HL-60 (cell line): ENCODE measurements around the gene PDLIM5.

Experiments
- DNase-seq, 2 experiments: peaks; one replicate each; pipeline ENCODE4 v3.0.0-alpha.2; 2010 to 2020; ENCODE audit warnings: low read depth in 1 of 2, low spot score in 1 of 2
- H3K27ac ChIP-seq: fragments of 250-450 bp; sonication (Bioruptor Pico); replicated peaks from 2 replicates; pipeline ENCODE4 v1.5.1; 2020; ENCODE audit warnings: mild to moderate bottlenecking, moderate library complexity
- H3K27me3 ChIP-seq: fragments of 250-450 bp; sonication (Bioruptor Pico); 2 replicates; pipeline ENCODE4 v1.5.1; 2021; ENCODE audit warnings: mild to moderate bottlenecking, moderate library complexity; ENCODE audit not compliant: insufficient read depth, poor library complexity, severe bottlenecking
- H3K4me3 ChIP-seq: replicated peaks from 2 replicates; pipeline ENCODE4 v1.5.1; 2011; ENCODE audit warnings: mild to moderate bottlenecking, control low read depth, low read length; ENCODE audit not compliant: insufficient read depth
- CTCF ChIP-seq: IDR thresholded peaks from one replicate; pipeline ENCODE4 v1.5.1; 2011; ENCODE audit warnings: low read length, control low read depth, inconsistent platforms; ENCODE audit not compliant: insufficient read depth
- GABPA ChIP-seq: IDR thresholded peaks from 2 replicates; pipeline ENCODE4 v1.6.1; 2012; ENCODE audit warnings: low read depth
- POLR2AphosphoS5 ChIP-seq: IDR thresholded peaks from 2 replicates; pipeline ENCODE4 v1.6.1; 2012; ENCODE audit warnings: low read depth
- SPI1 ChIP-seq: IDR thresholded peaks from 2 replicates; pipeline ENCODE4 v1.6.1; 2012; ENCODE audit warnings: low read depth, mild to moderate bottlenecking, borderline replicate concordance
- TF ChIP-seq, protein P1 (sequence below): IDR thresholded peaks from 2 replicates; pipeline ENCODE4 v1.6.1; 2012; ENCODE audit warnings: low read depth; ENCODE audit not compliant: insufficient replicate concordance

The PDLIM5 gene

DNA sequence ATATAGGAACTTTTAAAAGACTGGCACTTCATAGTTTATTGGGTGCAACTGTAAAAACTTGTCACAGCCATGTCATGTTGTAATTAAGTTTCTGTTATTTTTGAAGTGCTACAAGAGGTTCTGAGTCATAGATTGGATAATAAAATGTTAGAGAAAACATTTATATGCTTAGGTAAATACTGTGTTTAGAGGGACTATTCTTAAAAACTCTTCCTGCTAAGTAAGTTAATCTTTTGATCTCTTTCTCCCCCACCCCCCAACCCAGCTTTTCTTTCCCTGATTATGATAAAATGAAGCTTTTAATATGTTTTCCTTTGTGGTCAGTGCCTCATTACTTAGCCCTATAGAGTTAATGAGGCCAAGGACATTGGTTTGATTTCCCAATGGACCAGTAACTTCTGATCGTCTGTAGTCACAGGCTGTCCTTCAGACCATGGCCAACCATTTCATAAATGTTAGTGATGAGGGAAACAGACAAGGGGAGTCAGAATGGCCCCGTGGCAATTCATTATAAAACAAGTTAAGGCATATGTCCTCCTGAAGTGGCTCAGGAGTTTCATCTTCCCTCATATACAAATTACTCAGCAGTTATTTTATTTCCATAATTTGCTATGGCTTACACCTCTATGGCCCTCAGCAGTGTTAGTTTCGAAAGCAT is 3.9 kb upstream of the PDLIM5 start:
- Histone ChIP-seq H3K27me3 (no peaks in the 10 kb centered on the region), H3K4me3 (no peak overlapping the region), H3K27ac (no peak overlapping the region)
- DNase-seq, result no peak
- TF ChIP-seq GABPA (no peak), POLR2AphosphoS5 (no peak), SPI1 (no peak), CTCF (no peak)

- DNase-seq, result no peak
- Histone ChIP-seq H3K27me3 (no peaks in the 10 kb centered on the region), H3K4me3 (no peak overlapping the region), H3K27ac (no peak overlapping the region)
- TF ChIP-seq SPI1 (no peak), POLR2AphosphoS5 (no peak), GABPA (no peak)
Measured at GRCh38 chr4:94448815-94449375, 2.8 kb upstream of the PDLIM5 start.

DNA sequence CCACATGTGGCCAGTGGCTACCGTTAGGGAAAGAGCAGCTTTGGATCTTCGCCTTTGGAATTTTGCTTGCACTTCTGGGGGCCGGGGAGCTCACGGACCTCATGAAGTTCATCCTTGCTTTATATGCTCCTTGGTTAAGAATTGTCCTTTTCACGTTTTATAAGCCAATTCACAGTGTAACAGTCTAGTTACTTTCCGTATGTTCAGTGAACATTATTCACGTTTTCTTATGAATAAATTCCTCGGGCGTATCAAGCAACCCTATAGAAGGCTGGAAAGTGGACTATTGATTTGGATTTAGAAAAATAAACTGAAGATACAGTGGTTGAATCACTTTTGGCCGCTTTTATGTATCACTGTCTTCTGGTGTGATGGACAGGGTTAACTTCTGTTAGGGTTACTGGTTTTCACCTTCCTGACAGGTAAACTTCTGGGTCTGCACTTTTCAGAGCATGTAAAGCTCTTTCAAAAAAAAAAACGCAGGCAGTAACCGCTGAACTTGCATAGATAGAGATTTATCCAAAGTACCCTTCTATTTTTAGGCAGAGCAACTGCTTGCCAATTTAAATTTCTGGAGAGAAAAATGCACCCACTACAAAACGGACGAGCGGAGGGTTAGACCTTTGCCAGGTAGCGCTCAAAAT is 569 bp upstream of the PDLIM5 start:
- H3K27ac ChIP-seq, result no peak overlapping the region
- DNase-seq, result no peak
- H3K27me3 ChIP-seq, result no peaks in the 10 kb centered on the region
- TF ChIP-seq, protein P1, sequence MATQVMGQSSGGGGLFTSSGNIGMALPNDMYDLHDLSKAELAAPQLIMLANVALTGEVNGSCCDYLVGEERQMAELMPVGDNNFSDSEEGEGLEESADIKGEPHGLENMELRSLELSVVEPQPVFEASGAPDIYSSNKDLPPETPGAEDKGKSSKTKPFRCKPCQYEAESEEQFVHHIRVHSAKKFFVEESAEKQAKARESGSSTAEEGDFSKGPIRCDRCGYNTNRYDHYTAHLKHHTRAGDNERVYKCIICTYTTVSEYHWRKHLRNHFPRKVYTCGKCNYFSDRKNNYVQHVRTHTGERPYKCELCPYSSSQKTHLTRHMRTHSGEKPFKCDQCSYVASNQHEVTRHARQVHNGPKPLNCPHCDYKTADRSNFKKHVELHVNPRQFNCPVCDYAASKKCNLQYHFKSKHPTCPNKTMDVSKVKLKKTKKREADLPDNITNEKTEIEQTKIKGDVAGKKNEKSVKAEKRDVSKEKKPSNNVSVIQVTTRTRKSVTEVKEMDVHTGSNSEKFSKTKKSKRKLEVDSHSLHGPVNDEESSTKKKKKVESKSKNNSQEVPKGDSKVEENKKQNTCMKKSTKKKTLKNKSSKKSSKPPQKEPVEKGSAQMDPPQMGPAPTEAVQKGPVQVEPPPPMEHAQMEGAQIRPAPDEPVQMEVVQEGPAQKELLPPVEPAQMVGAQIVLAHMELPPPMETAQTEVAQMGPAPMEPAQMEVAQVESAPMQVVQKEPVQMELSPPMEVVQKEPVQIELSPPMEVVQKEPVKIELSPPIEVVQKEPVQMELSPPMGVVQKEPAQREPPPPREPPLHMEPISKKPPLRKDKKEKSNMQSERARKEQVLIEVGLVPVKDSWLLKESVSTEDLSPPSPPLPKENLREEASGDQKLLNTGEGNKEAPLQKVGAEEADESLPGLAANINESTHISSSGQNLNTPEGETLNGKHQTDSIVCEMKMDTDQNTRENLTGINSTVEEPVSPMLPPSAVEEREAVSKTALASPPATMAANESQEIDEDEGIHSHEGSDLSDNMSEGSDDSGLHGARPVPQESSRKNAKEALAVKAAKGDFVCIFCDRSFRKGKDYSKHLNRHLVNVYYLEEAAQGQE, result no peak
- TF ChIP-seq POLR2AphosphoS5 (no peak), CTCF (no peak), GABPA (no peak), SPI1 (no peak)
- H3K4me3 ChIP-seq, result peak overlapping the region; percentile 88

GRCh38 chr4:94452476-94453371 is 982 bp downstream of the PDLIM5 start:
- no peaks in the 10 kb centered on the region for H3K27me3 ChIP-seq
- peak in 1 of 2 experiments; percentile 24 for DNase-seq
- peak overlapping the region; percentile 88 for H3K4me3 ChIP-seq
- TF ChIP-seq POLR2AphosphoS5 (no peak), SPI1 (no peak; the same call in 1 of the 2 replicates), CTCF (no peak), GABPA (no peak)
- TF ChIP-seq, protein P1, result no peak
- H3K27ac ChIP-seq, result peak overlapping the region; percentile 67; the same call in 1 of the 2 replicates
